Measurements from ENCODE around the gene ECHS1.
"Not testable (repeated sequence)": the region's sequence is repeated elsewhere in the genome, so short reads cannot be mapped to it uniquely, and the experiment has no call there.

Gene ECHS1

DNA sequence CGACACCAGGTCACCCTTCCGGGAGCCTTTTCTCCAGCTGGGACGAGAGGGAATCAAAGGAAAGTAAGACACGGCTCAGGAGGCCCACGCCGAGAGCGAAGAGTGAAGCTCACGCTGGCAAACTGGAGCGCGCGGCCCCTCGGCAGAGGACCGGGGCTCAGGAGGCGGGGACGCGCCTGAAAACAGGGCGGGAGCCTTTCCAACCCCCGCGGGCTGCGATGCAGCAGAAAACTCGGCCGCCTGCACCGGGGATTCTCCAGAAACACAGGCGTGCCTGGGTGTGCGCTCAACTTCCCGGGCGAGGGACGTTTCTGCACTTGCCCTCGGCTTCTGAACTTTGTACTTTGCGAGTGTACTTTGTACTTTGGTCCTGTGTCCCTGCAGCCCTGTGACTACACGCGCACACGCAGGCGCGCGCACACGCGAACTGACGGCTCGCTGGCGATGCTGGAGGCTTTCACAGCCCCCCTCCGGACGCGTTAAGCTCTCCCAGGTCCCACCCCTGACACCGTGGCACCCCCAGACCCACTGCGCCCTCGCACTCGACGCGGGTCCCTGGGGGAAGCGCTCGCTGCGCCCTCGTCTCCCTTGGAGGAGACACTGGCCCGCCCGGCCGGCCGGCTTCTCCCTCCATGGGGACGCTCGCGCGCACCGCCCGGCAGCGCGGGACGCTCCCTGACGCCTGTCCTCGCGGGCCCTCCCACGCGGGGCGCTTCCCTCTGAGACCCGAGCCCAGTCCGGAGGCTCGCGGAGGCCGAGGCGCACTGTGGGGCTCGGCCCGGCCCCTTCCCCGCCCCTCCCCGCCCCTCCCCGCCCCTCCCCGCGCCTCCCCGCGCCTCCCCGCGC lies 5.3 kb upstream of the ECHS1 start:
- DNase-seq (ENCODE audit: low spot score): peak; percentile 75

DNA sequence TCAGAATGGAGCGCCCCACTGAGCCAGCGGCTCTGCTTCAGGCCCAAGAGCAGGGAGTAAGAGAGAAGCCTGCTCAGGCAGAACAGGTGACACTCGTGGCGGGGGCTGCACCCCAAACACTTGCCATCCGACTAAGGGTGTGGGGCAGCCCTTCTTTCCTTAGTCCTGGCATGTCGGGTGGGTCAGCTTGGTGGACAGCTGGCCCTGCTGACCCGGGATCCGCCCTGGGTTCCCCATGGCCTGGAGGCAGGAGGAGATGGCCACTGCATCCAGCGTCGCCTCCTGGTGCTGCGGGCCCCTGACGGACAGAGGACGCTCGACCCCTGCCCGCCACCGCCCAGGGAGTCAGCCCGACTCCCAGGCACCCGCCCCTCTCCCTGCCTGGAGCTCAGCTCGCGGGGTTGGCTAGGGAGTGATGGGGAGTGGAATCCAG lies 4.7 kb upstream of the ECHS1 start:
- DNase-seq (ENCODE audit: low spot score): peak; percentile 70

DNA sequence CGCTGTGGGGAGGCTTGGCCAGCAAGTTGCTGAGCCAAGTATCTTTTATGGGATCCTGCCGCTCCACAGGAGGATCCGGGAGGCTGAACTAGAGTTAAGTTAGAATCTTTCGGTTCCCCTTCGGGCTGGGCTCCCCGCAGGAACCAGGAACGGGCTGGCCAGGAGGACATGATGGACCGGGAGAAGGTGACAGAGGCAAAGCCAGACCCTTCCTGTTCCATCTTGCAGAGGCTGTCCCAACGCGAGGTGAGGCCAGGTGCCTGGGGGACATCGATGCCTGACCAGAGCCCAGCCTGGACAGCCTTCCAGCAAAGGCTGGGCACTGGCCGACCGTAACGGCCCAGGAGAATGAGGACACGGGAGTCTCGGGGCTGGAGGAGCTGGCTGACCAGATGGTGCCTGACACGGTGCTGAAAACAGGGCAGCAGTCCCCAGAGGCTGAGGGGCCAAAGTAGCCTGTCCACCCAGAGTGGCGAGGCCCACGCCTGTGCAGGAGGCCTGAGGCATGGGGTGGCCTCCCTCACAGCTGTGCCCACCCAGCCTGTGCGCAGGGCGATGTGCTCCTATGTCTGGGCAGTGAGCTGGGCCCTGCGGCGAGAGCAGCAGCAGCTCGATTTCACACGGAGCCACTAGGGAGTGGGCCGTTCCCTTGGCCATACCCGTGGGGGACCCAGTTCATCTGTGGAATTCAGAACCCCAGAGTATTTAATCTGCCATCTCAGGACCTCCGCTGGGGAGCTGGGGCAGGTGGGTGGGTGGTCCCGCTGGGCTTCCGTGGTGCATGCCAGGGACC lies 4.1 kb upstream of the ECHS1 start:
- no peak for DNase-seq (ENCODE audit: low spot score)

DNA sequence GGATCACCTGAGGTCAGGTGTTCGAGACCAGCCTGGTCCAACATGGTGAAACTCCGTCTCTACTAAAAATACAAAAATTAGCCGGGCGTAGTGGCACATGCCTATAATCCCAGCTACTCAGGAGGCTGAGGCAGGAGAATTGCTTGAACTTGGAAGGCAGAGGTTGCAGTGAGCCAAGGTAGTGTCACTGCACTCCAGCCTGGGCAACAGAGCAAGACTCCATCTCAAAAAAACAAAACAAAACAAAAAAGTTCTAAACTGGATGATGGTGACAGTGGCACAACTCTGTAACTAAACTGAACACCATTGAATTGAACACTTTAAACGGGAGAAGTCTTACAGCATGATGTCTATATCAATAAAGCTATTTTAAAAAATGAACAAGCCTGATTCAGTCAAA lies 3.0 kb upstream of the ECHS1 start:
- DNase-seq (ENCODE audit: low spot score): not testable (repeated sequence)

DNA sequence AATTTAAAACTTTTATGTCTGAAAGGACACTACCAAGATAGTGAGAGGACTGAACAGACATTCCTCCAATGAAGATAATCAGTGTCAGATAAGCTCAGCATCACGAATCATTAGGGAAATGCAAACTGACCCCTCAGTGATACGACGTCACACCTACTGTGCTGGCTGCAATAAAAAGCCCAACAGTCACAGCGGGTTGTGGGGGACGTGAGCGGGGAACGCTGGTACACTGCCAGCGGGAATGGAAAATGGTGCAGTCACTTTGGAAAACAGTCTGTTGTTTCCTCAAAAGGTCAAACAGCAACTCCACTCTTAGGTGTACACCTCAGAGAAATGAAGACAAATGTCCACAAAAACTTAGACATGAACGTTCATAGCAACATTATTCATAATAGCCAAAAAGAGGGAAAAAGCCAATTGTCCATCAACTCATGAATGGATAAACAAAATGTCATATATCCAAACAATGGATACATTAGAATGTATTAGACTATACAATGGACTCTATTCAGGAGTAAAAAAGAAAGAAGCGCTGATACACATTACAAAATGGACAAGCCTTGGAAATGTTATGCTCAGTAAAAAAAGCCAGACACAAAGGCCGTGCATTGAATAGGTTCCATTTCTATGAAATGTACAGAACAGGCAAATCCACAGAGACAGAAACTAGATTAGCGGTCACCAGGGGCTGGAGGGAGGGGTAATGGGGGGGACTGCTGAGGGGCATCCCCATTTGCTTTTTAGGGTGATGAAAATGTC lies 2.4 kb upstream of the ECHS1 start:
- no peak for DNase-seq (ENCODE audit: low spot score)

DNA sequence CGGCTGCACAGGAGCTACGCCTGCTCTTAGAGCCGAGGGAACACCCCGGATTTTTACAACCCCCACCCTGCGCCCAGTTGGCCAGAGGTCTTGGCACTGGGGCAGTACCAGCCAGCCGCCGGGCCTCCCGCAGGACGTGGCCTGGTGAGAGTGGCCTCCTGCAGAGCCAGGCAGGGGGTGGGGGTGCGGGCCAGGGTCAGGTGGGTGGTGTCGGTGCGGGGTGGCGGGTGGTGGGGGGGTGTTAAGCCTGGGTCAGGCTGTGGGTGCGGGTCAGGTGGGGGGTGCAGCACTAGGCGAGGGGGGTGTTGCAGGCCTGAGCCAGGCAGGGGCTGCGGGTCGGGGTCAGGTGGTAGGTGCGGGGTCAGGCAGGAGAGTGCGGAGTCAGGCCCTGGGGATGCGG lies 647 bp downstream of the ECHS1 start:
- DNase-seq (ENCODE audit: low spot score): no peak

DNA sequence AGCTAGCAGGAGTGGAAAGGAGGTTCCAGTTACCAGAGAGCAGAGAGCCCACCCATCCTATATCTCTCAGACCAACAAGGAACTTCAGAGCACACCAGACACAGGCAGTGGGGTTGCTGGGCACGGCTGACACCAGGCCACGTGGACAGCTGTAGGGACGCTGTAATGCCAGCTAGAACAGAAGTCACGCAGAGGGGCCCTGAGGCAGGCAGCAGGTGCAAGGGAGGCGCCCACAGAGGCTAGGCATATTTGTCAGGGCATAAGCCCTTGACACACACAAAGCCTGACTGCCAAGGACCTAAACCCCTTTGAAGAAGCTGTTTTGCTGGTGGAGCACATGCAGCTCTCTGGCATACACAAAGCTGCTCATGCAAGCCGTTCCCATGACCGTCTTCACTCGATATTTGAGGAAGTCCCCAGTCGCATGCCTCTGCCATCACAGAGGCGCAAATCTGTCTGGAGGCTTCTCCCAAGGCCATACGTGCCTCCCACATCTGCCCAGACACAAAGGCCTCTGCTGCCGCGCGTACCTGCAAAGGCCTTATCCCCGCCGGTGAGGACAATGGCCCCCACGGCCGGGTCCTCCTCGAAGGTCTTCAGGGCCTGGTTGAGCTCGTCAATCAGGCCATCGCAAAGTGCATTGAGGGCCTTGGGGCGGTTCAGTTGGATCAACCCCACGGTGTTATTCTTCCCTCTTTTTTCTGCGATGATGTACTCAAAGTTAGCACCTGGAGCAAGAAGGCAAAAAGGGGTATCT lies 2.9 kb downstream of the ECHS1 start:
- no peak for DNase-seq (ENCODE audit: low spot score)

DNA sequence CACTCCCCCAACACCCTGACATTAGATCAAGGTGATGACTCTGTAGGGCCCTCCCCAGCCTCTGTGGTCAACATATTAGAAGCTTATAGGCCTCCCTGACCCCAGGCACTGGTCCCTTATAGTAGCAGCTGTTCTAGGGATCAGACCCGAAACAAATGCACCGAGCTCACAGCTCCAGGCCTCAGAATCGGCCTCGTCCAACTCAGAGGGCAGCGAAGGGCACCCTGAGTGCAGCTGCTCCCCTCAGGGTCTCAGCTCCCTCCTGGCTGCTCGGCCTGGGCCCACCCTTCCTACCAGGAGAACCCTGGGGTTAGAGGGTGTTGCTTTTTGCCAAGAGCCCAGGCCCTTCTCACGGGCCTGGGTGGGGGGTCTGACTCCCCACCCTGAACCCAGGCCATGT lies 5.0 kb downstream of the ECHS1 start:
- no peak for DNase-seq (ENCODE audit: low spot score)

DNA sequence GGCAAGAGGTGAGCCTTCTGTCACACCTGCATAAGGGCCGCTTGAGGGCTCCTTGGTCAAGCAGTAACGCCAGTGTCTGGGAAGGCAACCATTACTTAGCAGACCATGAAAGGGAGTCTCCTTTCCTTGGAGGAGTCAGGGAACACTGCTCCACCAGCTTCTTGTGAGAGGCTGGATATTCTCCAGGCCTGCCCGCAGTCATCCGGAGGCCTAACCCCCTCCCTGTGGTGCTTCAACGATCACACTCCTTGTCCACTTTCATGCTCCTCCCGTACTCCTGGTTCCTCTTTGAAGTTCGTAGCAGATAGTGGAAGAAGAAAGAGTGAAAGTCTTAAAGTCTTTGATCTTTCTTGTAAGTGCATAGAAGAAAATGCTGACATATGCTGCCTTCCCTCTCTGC lies 5.7 kb downstream of the ECHS1 start:
- DNase-seq (ENCODE audit: low spot score): not testable (repeated sequence)

DNA sequence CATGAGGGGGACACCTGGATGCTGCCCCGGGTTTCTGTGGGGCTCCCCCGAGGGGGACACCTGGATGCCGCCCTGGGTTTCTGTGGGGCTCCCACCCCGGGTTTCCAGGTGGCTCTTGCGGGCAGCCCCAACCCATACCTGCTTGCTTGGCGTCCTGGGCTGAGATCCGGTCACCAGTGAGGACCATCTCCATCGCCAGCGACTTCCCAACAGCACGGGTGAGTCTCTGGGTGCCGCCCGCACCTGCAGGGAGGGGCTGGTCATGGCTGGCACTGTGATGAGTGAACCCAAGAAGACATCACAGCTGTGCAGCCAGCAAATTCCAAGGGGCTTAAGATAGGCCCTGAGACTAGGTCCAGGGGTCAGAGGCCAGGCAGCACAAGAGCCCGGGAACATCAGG lies 6.4 kb downstream of the ECHS1 start:
- no peak for DNase-seq (ENCODE audit: low spot score)

DNA sequence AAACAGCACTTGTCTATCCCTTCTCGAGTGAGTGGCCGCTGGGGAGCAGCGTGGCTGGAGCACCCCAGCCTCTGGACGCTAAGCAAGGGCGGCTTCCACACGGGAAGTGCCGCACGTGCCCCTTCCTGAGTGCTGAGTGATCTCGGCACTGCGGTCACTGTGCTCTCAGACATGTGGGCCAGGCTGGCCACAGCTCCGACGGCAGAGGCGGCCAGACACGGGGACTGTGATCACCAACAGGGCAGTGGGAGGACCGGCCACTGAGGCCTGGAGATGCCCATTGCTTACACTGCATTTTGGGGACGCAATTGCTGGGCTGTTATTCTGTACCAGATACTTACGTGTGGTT lies 7.0 kb downstream of the ECHS1 start:
- no peak for DNase-seq (ENCODE audit: low spot score)

DNA sequence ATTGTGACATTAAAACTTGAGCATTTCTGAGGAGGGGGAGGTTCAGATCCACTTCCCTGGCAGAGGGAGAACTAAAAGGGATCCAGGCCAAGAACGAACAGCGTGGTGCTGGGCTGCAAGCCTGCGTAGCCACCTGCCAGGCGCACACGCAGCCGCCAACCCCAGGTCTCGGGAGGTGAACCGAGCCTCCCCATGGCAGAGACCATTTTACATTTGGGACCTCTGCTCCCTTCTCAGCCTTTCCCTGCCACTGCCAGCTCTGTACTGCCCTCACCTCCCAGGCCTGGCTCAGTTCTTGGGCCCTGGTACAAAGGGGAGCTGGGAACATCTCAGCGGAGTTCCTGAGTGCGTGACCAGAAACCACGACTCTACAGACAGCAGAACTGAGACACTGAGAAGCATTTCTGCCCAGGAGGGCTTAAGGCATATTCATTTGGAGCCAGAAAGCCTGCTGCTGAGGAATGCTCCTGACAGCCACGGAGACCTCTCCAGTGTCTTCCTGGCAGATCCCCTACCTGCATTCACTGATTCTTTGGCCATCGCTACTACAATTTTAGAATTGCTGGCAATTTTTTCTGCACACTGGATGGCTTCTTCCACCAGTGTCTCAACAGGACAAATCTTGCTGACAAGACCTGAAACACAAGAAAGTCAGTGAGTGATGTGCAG lies 7.6 kb downstream of the ECHS1 start:
- DNase-seq (ENCODE audit: low spot score): no peak

DNA sequence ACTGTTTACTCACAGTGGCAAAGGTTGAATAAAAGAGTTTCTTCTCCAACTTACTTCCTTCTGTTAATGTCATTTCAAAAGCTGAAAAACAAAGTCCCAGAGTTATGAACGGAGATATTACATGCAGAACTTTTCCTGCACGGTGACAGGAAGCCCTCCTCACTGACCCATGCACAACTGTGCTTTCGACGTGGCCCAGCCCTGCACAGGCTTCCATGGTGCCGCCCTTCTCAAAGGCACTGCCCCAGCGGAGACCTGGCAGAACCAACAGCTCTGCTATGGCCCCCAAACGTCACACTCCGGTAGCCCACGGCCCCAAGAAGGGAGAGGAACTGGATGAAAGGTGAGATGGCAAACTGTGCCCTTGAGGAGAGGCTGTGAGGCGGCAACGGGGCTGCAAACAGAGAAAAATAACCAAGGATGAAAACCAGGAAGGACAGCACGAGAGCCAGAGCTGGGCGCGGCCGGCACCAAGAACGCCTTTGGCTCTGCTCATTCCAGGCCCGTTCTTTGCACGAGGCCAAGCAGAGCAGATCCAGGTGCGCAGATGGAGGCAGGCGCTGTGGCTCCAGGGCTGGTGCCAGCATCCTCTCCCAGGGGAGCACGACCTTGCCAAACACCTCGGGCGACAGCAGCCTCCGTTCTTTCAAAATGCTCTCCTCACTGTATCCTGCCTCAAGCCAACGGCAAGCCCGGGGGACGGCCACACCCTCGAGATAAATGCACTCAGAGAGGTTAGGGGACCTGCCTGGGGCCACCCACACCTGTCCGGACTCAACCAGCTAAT lies 8.3 kb downstream of the ECHS1 start:
- DNase-seq (ENCODE audit: low spot score): no peak

DNA sequence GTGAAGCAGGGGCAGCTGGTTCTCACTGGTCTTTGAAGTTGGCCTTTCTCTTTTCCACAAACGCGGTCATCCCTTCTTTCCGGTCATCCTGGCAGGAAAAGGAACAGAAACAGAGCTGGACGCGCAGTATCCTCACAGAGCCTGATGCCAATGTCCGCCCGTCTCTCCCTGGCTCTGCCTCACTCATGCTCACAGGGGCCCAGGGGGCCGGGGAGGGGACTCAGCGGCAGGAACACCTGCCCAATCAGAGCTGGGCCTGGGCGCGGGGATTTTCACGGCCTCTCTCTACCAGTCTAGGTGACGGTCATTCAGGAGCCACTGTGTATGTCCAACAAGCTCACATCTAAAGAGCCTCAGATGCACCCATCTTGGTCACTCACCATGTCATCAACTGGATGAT lies 10.3 kb downstream of the ECHS1 start:
- DNase-seq (ENCODE audit: low spot score): no peak

DNA sequence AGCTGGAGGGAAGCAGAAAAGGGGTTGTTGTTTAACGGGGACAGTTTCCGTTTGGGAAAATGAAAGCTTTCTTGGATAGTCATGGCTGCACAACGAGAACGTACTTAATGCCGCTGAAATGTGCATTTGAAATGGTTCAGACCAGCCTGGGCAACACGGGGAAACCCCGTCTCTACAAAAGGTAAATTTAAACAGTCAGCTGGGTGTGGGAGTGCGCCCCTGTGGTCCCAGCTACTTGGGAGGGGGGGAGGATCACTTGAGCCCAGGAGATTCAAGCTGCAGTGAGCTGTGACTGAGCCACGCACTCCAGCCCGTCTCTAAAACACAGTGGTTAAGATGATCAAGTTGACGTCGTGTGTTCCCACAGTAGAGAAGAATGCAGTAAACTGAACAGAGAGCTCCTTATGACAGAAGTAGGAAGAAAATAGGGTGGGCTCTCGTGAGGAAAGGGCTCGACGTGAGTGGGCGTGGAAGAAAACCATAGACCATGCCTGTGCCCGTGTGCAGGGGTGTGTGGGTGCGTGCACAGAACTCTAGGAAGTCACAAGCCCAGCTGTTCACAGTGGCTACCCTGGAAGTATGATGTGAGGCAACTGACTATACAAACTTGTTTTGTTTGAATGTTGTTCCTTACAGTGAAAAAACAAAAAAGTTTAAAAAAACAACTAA lies 11.2 kb downstream of the ECHS1 start:
- DNase-seq (ENCODE audit: low spot score): no peak

DNA sequence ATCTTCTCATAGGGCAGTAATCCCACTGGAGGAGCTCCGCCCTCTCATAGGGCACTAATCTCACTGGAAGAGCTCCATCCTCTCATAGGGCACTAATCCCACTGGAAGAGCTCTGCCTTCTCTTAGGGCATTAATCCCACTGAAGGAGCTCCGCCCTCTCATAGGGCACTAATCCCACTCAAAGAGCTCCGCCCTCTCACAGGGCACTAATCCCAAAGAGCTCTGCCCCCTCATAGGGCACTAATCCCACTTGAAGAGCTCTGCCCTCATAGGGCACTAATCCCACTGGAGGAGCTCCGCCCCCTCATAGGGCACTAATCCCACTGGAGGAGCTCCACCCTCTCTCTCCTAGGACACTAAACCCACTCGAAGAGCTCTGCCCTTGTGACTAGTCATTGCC lies 11.9 kb downstream of the ECHS1 start:
- DNase-seq (ENCODE audit: low spot score): no peak

DNA sequence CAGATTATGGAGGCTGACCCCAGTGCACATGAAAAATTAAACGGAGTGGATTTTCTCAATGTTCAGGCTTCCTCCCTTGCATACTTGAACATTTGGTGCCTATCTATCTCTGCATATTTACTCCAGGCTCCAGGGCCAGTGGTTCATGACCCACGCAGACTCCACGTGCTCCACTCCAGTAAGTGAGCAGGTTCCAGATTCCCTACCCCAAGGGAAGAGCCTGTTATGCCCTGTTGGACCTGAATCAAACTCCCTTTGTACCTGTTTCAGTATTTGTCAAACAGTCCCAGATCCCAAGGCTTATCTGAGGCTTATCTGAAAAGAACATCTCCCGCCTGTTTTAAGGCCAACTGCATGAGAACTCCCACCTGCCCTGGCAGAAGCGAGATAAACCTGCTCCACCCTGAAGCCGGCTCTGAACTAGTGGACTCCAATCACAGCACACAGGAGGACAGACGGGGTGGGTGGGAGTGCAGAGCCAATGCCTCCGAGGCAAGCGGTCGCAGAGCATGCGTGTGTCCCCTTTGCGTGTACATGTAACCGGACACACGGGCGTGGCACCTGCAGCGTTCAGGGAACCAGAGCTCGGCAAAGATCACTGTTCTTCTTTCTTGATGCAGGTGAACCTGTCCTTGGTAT lies 13.1 kb downstream of the ECHS1 start:
- DNase-seq (ENCODE audit: low spot score): no peak

DNA sequence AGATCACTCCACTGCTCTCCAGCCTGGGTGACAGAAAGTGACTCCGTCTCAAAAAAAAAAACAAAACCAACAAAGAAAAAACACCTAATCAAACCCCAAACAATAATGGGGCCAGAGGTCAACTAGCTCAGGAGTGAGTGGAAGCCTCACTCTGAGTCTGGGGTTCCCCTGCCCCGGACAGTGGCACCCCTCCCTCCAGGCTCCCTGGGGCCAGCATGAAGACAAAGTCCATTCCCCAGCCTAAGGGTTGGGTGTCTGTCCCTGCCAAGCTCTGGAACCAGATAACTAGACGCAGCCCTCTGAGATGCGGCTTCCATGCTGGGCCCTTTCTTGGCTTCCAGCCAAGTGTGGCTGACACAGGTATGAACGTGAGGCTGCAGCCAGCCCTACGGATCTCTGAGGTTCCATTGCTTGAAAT lies 13.6 kb downstream of the ECHS1 start:
- peak; percentile 85 for DNase-seq (ENCODE audit: low spot score)

DNA sequence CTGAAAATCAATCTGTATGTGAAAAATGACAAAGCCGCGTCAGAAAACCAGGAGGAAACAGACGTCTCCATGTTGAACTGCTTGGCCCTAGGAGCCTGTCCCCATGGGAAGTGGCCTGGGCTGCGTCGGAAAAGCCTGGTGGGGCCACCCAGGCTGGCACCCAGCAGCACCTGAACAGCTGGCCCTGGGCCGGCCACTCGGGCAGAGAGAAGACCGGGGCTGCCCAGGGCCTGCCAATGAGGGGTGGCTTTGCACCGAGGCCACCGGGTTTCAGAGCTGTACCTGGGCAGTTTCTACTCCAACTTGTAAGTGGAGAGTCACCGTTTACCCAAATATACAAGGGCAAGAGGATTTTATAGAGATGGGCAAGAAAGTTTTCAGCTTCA lies 14.2 kb downstream of the ECHS1 start:
- no peak for DNase-seq (ENCODE audit: low spot score)
